HEK293 (cell line): ENCODE measurements around the gene UPF2.

ENCODE experiments used
- CTCF ChIA-PET: fragments of 350-600 bp; formaldehyde crosslinking; extraction: SDS; loops from one replicate; lab custom pipeline; 2021; ENCODE audit warnings: antibody characterized with exemption; lab: Yijun Ruan, JAX
- POLR2A ChIA-PET: fragments of 300-600 bp; formaldehyde crosslinking; extraction: SDS; loops from one replicate; lab custom pipeline; 2020; ENCODE audit warnings: antibody characterized with exemption, inconsistent platforms; lab: Yijun Ruan, JAX
- H3K27ac ChIP-seq: fragments of 200-500 bp; sonication (Bioruptor generic); 2 replicates; pipeline ENCODE4 v1.5.1; 2014; ENCODE audit warnings: low read depth, low read length, control low read depth, inconsistent platforms; ENCODE audit errors: extremely low read depth
- H3K36me3 ChIP-seq, 2 experiments: fragments of 200-500 bp in 1 of 2; sonication (Bioruptor generic) in 1 of 2; 1 replicate in 1 of 2; 2 replicates in 1 of 2; pipeline ENCODE4 v1.5.1; 2014 to 2017; ENCODE audit warnings: inconsistent platforms in 2 of 2, low read length in 2 of 2; ENCODE audit not compliant: control insufficient read depth in 2 of 2, insufficient read depth in 1 of 2
- H3K4me1 ChIP-seq: fragments of 200-500 bp; sonication (Bioruptor generic); 2 replicates; pipeline ENCODE4 v1.5.1; 2014; ENCODE audit warnings: mild to moderate bottlenecking, low read length, inconsistent platforms; ENCODE audit not compliant: control insufficient read depth, insufficient read depth
- H3K4me3 ChIP-seq: 2 replicates; pipeline ENCODE4 v1.5.1; 2011; ENCODE audit warnings: low read depth, mild to moderate bottlenecking, control low read depth, low read length, moderate library complexity
- H3K9me3 ChIP-seq: fragments of 200-500 bp; sonication (Bioruptor generic); 2 replicates; pipeline ENCODE4 v1.5.1; 2014; ENCODE audit warnings: low read depth, low read length, inconsistent platforms; ENCODE audit not compliant: control insufficient read depth, insufficient read depth
- BCL11A ChIP-seq: fragments of 450-650 bp; formaldehyde crosslinking; IDR thresholded peaks from 2 replicates; pipeline ENCODE4 v1.5.1; 2016; ENCODE audit warnings: low read depth, missing biosample characterization, missing genetic modification characterization
- GLIS2 ChIP-seq: fragments of 450-650 bp; formaldehyde crosslinking; IDR thresholded peaks from 2 replicates; pipeline ENCODE4 v1.5.1; 2016; ENCODE audit warnings: missing biosample characterization, missing genetic modification characterization
- HIC1 ChIP-seq: fragments of 450-650 bp; formaldehyde crosslinking; IDR thresholded peaks from 2 replicates; pipeline ENCODE4 v1.5.1; 2016; ENCODE audit warnings: missing biosample characterization, missing genetic modification characterization
- PRDM1 ChIP-seq: fragments of 450-650 bp; formaldehyde crosslinking; IDR thresholded peaks from 2 replicates; pipeline ENCODE4; 2016; ENCODE audit warnings: missing biosample characterization, missing genetic modification characterization
- PRDM10 ChIP-seq: fragments of 450-650 bp; formaldehyde crosslinking; IDR thresholded peaks from 2 replicates; pipeline ENCODE4 v1.5.1; 2016; ENCODE audit warnings: missing biosample characterization, missing genetic modification characterization
- ZNF10 ChIP-seq: fragments of 450-650 bp; formaldehyde crosslinking; IDR thresholded peaks from 2 replicates; pipeline ENCODE4 v1.5.1; 2017; ENCODE audit warnings: missing biosample characterization, missing genetic modification characterization
- ZNF140 ChIP-seq: fragments of 450-650 bp; formaldehyde crosslinking; IDR thresholded peaks from 2 replicates; pipeline ENCODE4 v1.5.1; 2016; ENCODE audit warnings: missing biosample characterization, missing genetic modification characterization
- ZNF223 ChIP-seq: fragments of 450-650 bp; formaldehyde crosslinking; IDR thresholded peaks from 2 replicates; pipeline ENCODE4 v1.5.1; 2016; ENCODE audit warnings: missing biosample characterization, missing genetic modification characterization
- ZNF23 ChIP-seq: fragments of 450-650 bp; formaldehyde crosslinking; IDR thresholded peaks from 2 replicates; pipeline ENCODE4 v1.5.1; 2016; ENCODE audit warnings: missing biosample characterization, missing genetic modification characterization, borderline replicate concordance
- ZNF280C ChIP-seq: fragments of 450-650 bp; formaldehyde crosslinking; IDR thresholded peaks from 2 replicates; pipeline ENCODE4 v1.5.1; 2016; ENCODE audit warnings: missing biosample characterization, missing genetic modification characterization
- ZNF302 ChIP-seq: fragments of 450-650 bp; formaldehyde crosslinking; IDR thresholded peaks from 2 replicates; pipeline ENCODE4 v1.5.1; 2016; ENCODE audit warnings: missing biosample characterization, missing genetic modification characterization, low read depth
- ZNF398 ChIP-seq: fragments of 450-650 bp; formaldehyde crosslinking; IDR thresholded peaks from 2 replicates; pipeline ENCODE4 v1.5.1; 2017; ENCODE audit warnings: missing biosample characterization, missing genetic modification characterization
- ZNF416 ChIP-seq: fragments of 450-650 bp; formaldehyde crosslinking; IDR thresholded peaks from 2 replicates; pipeline ENCODE4 v1.5.1; 2016; ENCODE audit warnings: missing biosample characterization, missing genetic modification characterization
- ZNF555 ChIP-seq: fragments of 450-650 bp; formaldehyde crosslinking; conservative IDR thresholded peaks from 2 replicates; pipeline ENCODE4 v1.5.1; 2017; ENCODE audit warnings: missing biosample characterization, mild to moderate bottlenecking, missing genetic modification characterization, inconsistent platforms
- ZNF600 ChIP-seq: fragments of 450-650 bp; formaldehyde crosslinking; IDR thresholded peaks from 2 replicates; pipeline ENCODE4 v1.5.1; 2016; ENCODE audit warnings: missing biosample characterization, missing genetic modification characterization
- ZNF654 ChIP-seq: fragments of 450-650 bp; formaldehyde crosslinking; IDR thresholded peaks from 2 replicates; pipeline ENCODE4 v1.5.1; 2016; ENCODE audit warnings: low read depth, missing biosample characterization, missing genetic modification characterization
- ZNF76 ChIP-seq: fragments of 450-650 bp; formaldehyde crosslinking; IDR thresholded peaks from 2 replicates; pipeline ENCODE4; 2016; ENCODE audit warnings: low read depth, missing biosample characterization, missing genetic modification characterization, borderline replicate concordance
- ZNF768 ChIP-seq: fragments of 450-650 bp; formaldehyde crosslinking; IDR thresholded peaks from 2 replicates; pipeline ENCODE4 v1.5.1; 2018; ENCODE audit warnings: missing biosample characterization, mild to moderate bottlenecking, missing genetic modification characterization
- ZNF777 ChIP-seq: fragments of 450-650 bp; formaldehyde crosslinking; IDR thresholded peaks from 2 replicates; pipeline ENCODE4 v1.5.1; 2017; ENCODE audit warnings: missing biosample characterization, missing genetic modification characterization, borderline replicate concordance
- ZSCAN18 ChIP-seq: fragments of 450-650 bp; formaldehyde crosslinking; IDR thresholded peaks from 2 replicates; pipeline ENCODE4 v1.5.1; 2016; ENCODE audit warnings: missing biosample characterization, missing genetic modification characterization
- ZSCAN30 ChIP-seq: fragments of 450-650 bp; IDR thresholded peaks from 2 replicates; pipeline ENCODE4 v1.5.1; 2018; ENCODE audit warnings: missing biosample characterization, mild to moderate bottlenecking, missing genetic modification characterization, moderate library complexity

UPF2 gene

GRCh38 chr10:11962176-11962575 is 80.4 kb downstream of the UPF2 start:
- TF ChIP-seq HIC1 (tag by site-specific recombination) (no peak), ZNF140 (tag by site-specific recombination) (no peak), ZSCAN18 (tag by site-specific recombination) (no peak), GLIS2 (tag by site-specific recombination) (no peak), ZNF223 (tag by site-specific recombination) (no peak), ZNF302 (no peak), ZSCAN30 (tag by site-specific recombination) (no peak), ZNF600 (tag by site-specific recombination) (no peak)
- POLR2A ChIA-PET: no interaction called here
- Histone ChIP-seq H3K4me1 (no peaks in the 10 kb centered on the region), H3K9me3 (no peaks in the 10 kb centered on the region), H3K36me3 (peaks cover 22 to 70% of the 10 kb centered on the region in 2 experiments), H3K27ac (no peak overlapping the region), H3K4me3 (no peak overlapping the region)
- CTCF ChIA-PET: interaction anchor here (0.7 to 2.3 kb wide), 3 partner anchors 25 to 1449 kb away, joined by 3 to 10 read pairs (median 4); no protein-coding TSS in a partner anchor

GRCh38 chr10:11961771-11962170 is 80.8 kb downstream of the UPF2 start:
- Histone ChIP-seq H3K9me3 (no peaks in the 10 kb centered on the region), H3K4me1 (no peaks in the 10 kb centered on the region), H3K4me3 (no peak overlapping the region), H3K36me3 (peaks cover 19 to 68% of the 10 kb centered on the region in 2 experiments), H3K27ac (no peak overlapping the region)
- TF ChIP-seq ZNF76 (tag by site-specific recombination) (no peak), PRDM1 (no peak), BCL11A (tag by site-specific recombination) (no peak), ZNF23 (tag by site-specific recombination) (no peak), ZNF768 (tag by site-specific recombination) (no peak), ZNF416 (tag by site-specific recombination) (no peak), ZNF280C (tag by site-specific recombination) (no peak), PRDM10 (tag by site-specific recombination) (no peak), ZNF398 (tag by site-specific recombination) (no peak), ZNF777 (tag by site-specific recombination) (no peak), GLIS2 (tag by site-specific recombination) (no peak), ZNF654 (tag by site-specific recombination) (no peak), ZNF10 (tag by site-specific recombination) (no peak), ZNF555 (tag by site-specific recombination) (no peak)
- ChIA-PET POLR2A (no interaction called here), CTCF (interaction anchor here (0.8 to 2.3 kb wide), 2 partner anchors 25 to 179 kb away, joined by 4 to 10 read pairs; no protein-coding TSS in a partner anchor)
